Mesodermal cell (in vitro differentiated cells): ENCODE data around the gene PFKFB4. TPM values are rescaled to one million over a fixed set of nuclear protein-coding genes. Genes with fewer than 3 reads are reported as not detected.

Experiments
- H3K27ac ChIP-seq: 2 replicates; pipeline ENCODE4 v1.7.0; 2013; ENCODE audit warnings: mild to moderate bottlenecking, low read depth, low read length, moderate library complexity; ENCODE audit not compliant: severe bottlenecking
- H3K36me3 ChIP-seq: 2 replicates; pipeline ENCODE4 v1.7.1; 2013; ENCODE audit warnings: mild to moderate bottlenecking, low read length, moderate library complexity; ENCODE audit not compliant: control insufficient read depth, insufficient read depth
- H3K4me1 ChIP-seq: one replicate; pipeline ENCODE4 v1.7.1; 2013; ENCODE audit warnings: mild to moderate bottlenecking, low read length; ENCODE audit not compliant: insufficient read depth, control insufficient read depth, poor library complexity, severe bottlenecking
- H3K4me3 ChIP-seq: 2 replicates; pipeline ENCODE4 v1.7.0; 2013; ENCODE audit warnings: low read length, control low read depth, mild to moderate bottlenecking; ENCODE audit not compliant: insufficient read depth, poor library complexity, severe bottlenecking; ENCODE audit errors: extremely low read depth
- H3K9me3 ChIP-seq: 2 replicates; pipeline ENCODE4 v1.7.1; 2013; ENCODE audit warnings: mild to moderate bottlenecking, low read length, moderate library complexity; ENCODE audit not compliant: control insufficient read depth
- WGBS, 2 experiments: methylation state at CpG; one replicate each; pipeline ENCODE4 v1.1.5; 2013; ENCODE audit warnings: missing lambda C conversion rate in 2 of 2; ENCODE audit not compliant: insufficient coverage in 2 of 2; 5-methylcytosine and 5-hydroxymethylcytosine counted together
- polyA plus RNA-seq, 2 experiments: library from polyadenylated mRNA; stranded (reverse); fragments of 50-300 nt; gene quantifications; one replicate each; pipeline ENCODE4 v1.2.3, GENCODE V29; 2013

Gene PFKFB4
- polyA plus RNA-seq (2013, experiment 1 of 2): 11.7 TPM
- polyA plus RNA-seq (2013, experiment 2 of 2): 12.3 TPM

GRCh38 chr3:48556796-48557626 lies at the start of gene PFKFB4:
Gene PFKFB4 (minus strand): TSS chr3:48556803. CDS start chr3:48556777, 26 bp downstream.
- Histone ChIP-seq H3K27ac (peak within 1 kb of the TSS; percentile 59), H3K36me3 (peaks cover 11% of the 10 kb centered on the region), H3K4me1 (peaks cover 20% of the 10 kb centered on the region), H3K9me3 (no peaks in the 10 kb centered on the region), H3K4me3 (peak within 1 kb of the TSS; percentile 70)
- WGBS, 2 experiments: 5 to 6% methylated on average over 40 of the region's 53 CpGs

GRCh38 chr3:48601622-48601994 lies 45.0 kb upstream of the PFKFB4 start:
- Histone ChIP-seq H3K4me1 (peaks cover 35% of the 10 kb centered on the region), H3K4me3 (no peak overlapping the region), H3K27ac (no peak overlapping the region), H3K36me3 (peaks cover 90% of the 10 kb centered on the region), H3K9me3 (no peaks in the 10 kb centered on the region)
- WGBS, 2 experiments: 86 to 100% methylated on average over 2 of the region's 2 CpGs

DNA sequence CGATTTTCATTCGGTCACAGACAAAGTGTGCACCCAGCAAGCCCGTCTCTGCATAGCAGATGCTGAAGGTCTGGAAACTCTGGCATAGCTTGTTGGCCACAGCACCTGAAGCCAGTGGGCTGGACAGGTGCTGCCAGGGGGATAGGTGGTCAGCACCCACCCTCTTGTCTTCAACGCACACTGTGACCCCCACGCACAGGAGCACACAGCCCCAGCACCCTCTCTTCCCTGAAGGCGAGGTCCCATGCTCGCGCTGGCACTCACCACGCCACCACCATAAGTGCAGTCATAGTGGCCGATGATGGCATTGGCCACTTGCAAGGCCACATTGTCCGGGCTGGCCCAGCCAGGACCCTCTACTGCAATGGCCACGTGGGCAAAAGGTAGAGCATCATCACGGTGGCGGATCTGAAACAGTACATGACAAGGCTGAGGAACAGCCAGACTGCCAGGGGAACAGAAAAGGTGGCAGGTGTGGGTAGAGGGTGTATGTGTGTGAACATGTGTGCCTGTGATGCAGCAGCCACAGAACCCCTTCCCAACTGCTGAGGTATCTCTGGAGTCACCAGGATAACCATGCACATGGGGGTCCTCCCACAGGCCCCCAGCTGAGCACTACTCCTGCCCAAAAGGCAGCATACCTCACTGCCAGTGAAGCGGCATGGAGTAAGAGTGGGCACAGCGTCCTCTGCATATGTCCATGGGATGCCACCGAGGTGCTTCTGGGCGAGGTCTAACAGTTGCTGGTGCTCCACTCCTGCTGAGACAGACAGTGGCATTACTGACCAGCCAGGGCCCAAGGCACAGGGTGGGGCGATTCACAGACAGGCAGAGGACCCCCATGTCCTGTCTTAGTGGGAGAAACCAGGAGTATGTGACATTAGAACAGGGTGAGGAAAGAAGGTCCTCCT lies 44.4 kb upstream of the PFKFB4 start:
- no peak overlapping the region for H3K27ac ChIP-seq
- no peak overlapping the region for H3K4me3 ChIP-seq
- WGBS, 2 experiments: 92 to 98% methylated on average over 19 of the region's 19 CpGs
- peaks cover 86% of the 10 kb centered on the region for H3K36me3 ChIP-seq
- peaks cover 42% of the 10 kb centered on the region for H3K4me1 ChIP-seq
- no peaks in the 10 kb centered on the region for H3K9me3 ChIP-seq

GRCh38 chr3:48599509-48600285 lies 43.1 kb upstream of the PFKFB4 start:
- Histone ChIP-seq H3K36me3 (peaks cover 73% of the 10 kb centered on the region), H3K4me1 (peaks cover 48% of the 10 kb centered on the region), H3K27ac (peak overlapping the region; percentile 98), H3K9me3 (no peaks in the 10 kb centered on the region), H3K4me3 (no peak overlapping the region)
- 96 to 97% methylated on average over 9 to 10 of the region's 12 CpGs for WGBS, 2 experiments

DNA sequence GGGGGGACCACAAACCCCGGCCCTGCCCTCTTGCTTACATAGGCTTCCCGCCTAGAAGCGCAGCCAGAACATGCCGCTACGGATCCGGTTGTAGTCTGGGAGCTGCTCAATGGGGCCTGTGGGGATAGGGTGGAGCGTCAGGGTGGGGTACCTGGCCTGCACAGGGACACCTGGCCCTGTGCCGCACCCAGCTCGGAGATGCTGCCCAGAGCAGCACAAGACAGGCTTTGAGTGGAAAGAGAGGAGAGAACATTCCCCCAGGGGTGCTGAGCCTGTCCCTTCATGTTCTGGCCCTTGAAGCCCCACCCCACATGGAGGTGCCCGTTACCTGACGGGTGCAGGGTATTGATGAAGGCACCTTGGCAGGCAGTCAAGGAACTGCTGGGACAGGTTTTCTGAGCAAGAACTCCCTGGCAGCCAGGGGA lies 42.5 kb upstream of the PFKFB4 start:
- WGBS, 2 experiments: 92 to 94% methylated on average over 8 to 11 of the region's 11 CpGs
- peaks cover 52% of the 10 kb centered on the region for H3K4me1 ChIP-seq
- H3K36me3 ChIP-seq: peaks cover 67% of the 10 kb centered on the region
- H3K9me3 ChIP-seq: no peaks in the 10 kb centered on the region
- no peak overlapping the region for H3K4me3 ChIP-seq
- H3K27ac ChIP-seq: peak overlapping the region; percentile 98

- WGBS, 2 experiments: 70 to 89% methylated on average over 3 to 4 of the region's 5 CpGs
- H3K27ac ChIP-seq: peak overlapping the region; percentile 98
- H3K4me1 ChIP-seq: peaks cover 52% of the 10 kb centered on the region
- H3K36me3 ChIP-seq: peaks cover 61% of the 10 kb centered on the region
- H3K9me3 ChIP-seq: no peaks in the 10 kb centered on the region
- H3K4me3 ChIP-seq: no peak overlapping the region
Measured at GRCh38 chr3:48598323-48599076, 41.9 kb upstream of the PFKFB4 start.

GRCh38 chr3:48597408-48597800 lies 40.8 kb upstream of the PFKFB4 start:
- no peak overlapping the region for H3K4me3 ChIP-seq
- 95 to 98% methylated on average over 6 of the region's 6 CpGs for WGBS, 2 experiments

DNA sequence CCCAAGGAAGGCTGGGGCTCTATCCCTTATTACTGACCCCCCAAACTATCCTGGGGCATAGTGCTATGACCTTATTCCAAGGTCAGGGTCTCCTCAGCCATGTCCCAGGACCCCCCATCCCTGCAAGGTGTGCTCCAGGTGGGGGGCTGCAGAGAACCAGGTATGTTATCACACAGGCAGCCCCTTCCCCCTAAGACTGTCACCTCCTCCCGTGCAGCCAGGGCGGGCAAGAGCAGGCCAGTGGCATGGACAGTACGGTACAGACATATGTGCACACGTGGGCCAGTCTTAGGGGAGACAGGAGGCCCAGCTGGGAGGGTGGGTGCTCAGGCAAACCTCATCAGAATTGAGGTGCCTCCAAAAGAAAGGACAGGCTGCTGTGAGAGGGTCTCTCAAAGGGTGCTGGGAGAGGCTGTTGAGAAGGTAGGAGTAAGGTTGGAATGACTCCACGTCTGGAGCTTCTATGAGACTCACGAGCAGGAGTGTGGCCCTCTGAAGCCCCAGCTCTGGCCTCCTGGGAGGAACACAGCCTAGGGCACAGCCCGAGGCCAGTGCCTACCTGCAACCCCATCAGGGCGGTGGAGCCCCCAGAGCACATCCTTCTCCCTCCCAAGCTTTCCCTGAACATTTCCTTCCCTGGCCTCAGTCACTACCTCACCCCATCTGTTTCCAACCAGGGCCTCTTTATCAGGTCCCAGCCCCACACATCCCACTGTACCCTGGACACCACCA lies 40.2 kb upstream of the PFKFB4 start:
- H3K4me3 ChIP-seq: no peak overlapping the region
- H3K36me3 ChIP-seq: peaks cover 51% of the 10 kb centered on the region
- 91 to 92% methylated on average over 3 to 4 of the region's 8 CpGs for WGBS, 2 experiments
- H3K9me3 ChIP-seq: no peaks in the 10 kb centered on the region
- H3K4me1 ChIP-seq: peaks cover 55% of the 10 kb centered on the region
- peak overlapping the region; percentile 98 for H3K27ac ChIP-seq

More at GRCh38 chr3:48597408-48597800, 40.8 kb upstream of the PFKFB4 start:
- H3K27ac ChIP-seq: peak overlapping the region; percentile 98
- peaks cover 53% of the 10 kb centered on the region for H3K36me3 ChIP-seq
- no peaks in the 10 kb centered on the region for H3K9me3 ChIP-seq
- H3K4me1 ChIP-seq: peaks cover 55% of the 10 kb centered on the region

- WGBS, 2 experiments: 74 to 87% methylated on average over 3 of the region's 5 CpGs
- H3K27ac ChIP-seq: peak overlapping the region; percentile 84
- H3K9me3 ChIP-seq: no peaks in the 10 kb centered on the region
- H3K4me3 ChIP-seq: no peak overlapping the region
- peaks cover 55% of the 10 kb centered on the region for H3K4me1 ChIP-seq
- peaks cover 47% of the 10 kb centered on the region for H3K36me3 ChIP-seq
Measured at GRCh38 chr3:48596157-48596556, 39.6 kb upstream of the PFKFB4 start.
